SK-N-SH treated with all-trans-retinoic acid at 6 μM for 48 hours (cell line): Measurements from ENCODE around the gene SLC6A20.

Experiments
- ATAC-seq: fragments of 200-7000 bp; cut with Tn5 transposase; 3 replicates; pipeline ENCODE4 v1.9.1; 2020; ENCODE audit warnings: mild to moderate bottlenecking, moderate library complexity
- ARNTL ChIP-seq: fragments of 450-650 bp; formaldehyde crosslinking; IDR thresholded peaks from 2 replicates; pipeline ENCODE4 v1.5.0; 2020; ENCODE audit warnings: low read depth, mild to moderate bottlenecking, moderate library complexity, borderline replicate concordance
- BACH2 ChIP-seq: fragments of 250-450 bp; sonication (Bioruptor Pico); IDR thresholded peaks from 2 replicates; pipeline ENCODE4 v1.9.0; 2021; ENCODE audit warnings: mild to moderate bottlenecking, borderline replicate concordance
- CREB5 ChIP-seq: fragments of 250-450 bp; sonication (Bioruptor Pico); IDR thresholded peaks from 2 replicates; pipeline ENCODE4 v1.5.1; 2020; ENCODE audit warnings: low read depth, mild to moderate bottlenecking, moderate library complexity
- CSDC2 ChIP-seq: fragments of 250-450 bp; sonication (Bioruptor Pico); IDR thresholded peaks from 2 replicates; pipeline ENCODE4 v1.5.0; 2020; ENCODE audit warnings: mild to moderate bottlenecking, moderate library complexity
- ESRRG ChIP-seq: fragments of 250-450 bp; sonication (Bioruptor Pico); IDR thresholded peaks from 2 replicates; pipeline ENCODE4 v1.6.1; 2021; ENCODE audit warnings: mild to moderate bottlenecking
- GLIS3 ChIP-seq: fragments of 250-450 bp; sonication (Bioruptor Pico); IDR thresholded peaks from 2 replicates; pipeline ENCODE4 v1.5.0; 2020; ENCODE audit warnings: mild to moderate bottlenecking, moderate library complexity
- ISL1 ChIP-seq: fragments of 250-450 bp; sonication (Bioruptor Pico); IDR thresholded peaks from 2 replicates; pipeline ENCODE4 v2.1.2; 2022; ENCODE audit warnings: mild to moderate bottlenecking, moderate library complexity
- OSR1 ChIP-seq: fragments of 250-450 bp; sonication (Bioruptor Pico); IDR thresholded peaks from 2 replicates; pipeline ENCODE4 v1.8.0; 2022; ENCODE audit warnings: moderate library complexity, mild to moderate bottlenecking, inconsistent platforms
- RARB ChIP-seq: fragments of 250-450 bp; sonication (Bioruptor Pico); IDR thresholded peaks from 2 replicates; pipeline ENCODE4 v1.8.0; 2021; ENCODE audit warnings: mild to moderate bottlenecking, moderate library complexity
- SNAI2 ChIP-seq: fragments of 250-450 bp; sonication (Bioruptor Pico); IDR thresholded peaks from 2 replicates; pipeline ENCODE4 v1.5.0; 2020; ENCODE audit warnings: mild to moderate bottlenecking, moderate library complexity
- TCF4 ChIP-seq: fragments of 250-450 bp; sonication (Bioruptor Pico); IDR thresholded peaks from 2 replicates; pipeline ENCODE4 v1.8.0; 2021; ENCODE audit warnings: mild to moderate bottlenecking, moderate library complexity, borderline replicate concordance
- TOX ChIP-seq: fragments of 250-450 bp; sonication (Bioruptor Pico); IDR thresholded peaks from 2 replicates; pipeline ENCODE4 v1.8.0; 2021; ENCODE audit warnings: mild to moderate bottlenecking, moderate library complexity, borderline replicate concordance
- TSHZ2 ChIP-seq: fragments of 250-450 bp; sonication (Bioruptor Pico); IDR thresholded peaks from 2 replicates; pipeline ENCODE4 v1.5.0; 2020; ENCODE audit warnings: mild to moderate bottlenecking, moderate library complexity
- ZC3H10 ChIP-seq: fragments of 250-450 bp; sonication (Bioruptor Pico); IDR thresholded peaks from 2 replicates; pipeline ENCODE4 v1.5.1; 2021; ENCODE audit warnings: mild to moderate bottlenecking, moderate library complexity
- ZFP3 ChIP-seq: fragments of 250-450 bp; sonication (Bioruptor Pico); IDR thresholded peaks from 2 replicates; pipeline ENCODE4 v1.5.0; 2020; ENCODE audit warnings: mild to moderate bottlenecking, moderate library complexity
- ZFP30 ChIP-seq: fragments of 450-650 bp; formaldehyde crosslinking; IDR thresholded peaks from 2 replicates; pipeline ENCODE4 v1.5.0; 2022; ENCODE audit warnings: mild to moderate bottlenecking, moderate library complexity
- ZNF565 ChIP-seq: fragments of 450-650 bp; formaldehyde crosslinking; conservative IDR thresholded peaks from 2 replicates; pipeline ENCODE4 v1.5.0; 2020; ENCODE audit warnings: low read depth, mild to moderate bottlenecking, moderate library complexity
- ZNF70 ChIP-seq: fragments of 450-650 bp; formaldehyde crosslinking; IDR thresholded peaks from 2 replicates; pipeline ENCODE4 v1.5.0; 2020; ENCODE audit warnings: mild to moderate bottlenecking, moderate library complexity
- ZNF8 ChIP-seq: fragments of 450-650 bp; formaldehyde crosslinking; IDR thresholded peaks from 2 replicates; pipeline ENCODE4 v1.5.0; 2020; ENCODE audit warnings: mild to moderate bottlenecking, moderate library complexity
- TF ChIP-seq, protein P1 (sequence below): fragments of 250-450 bp; sonication (Bioruptor Pico); IDR thresholded peaks from 2 replicates; pipeline ENCODE4 v1.8.0; 2020; ENCODE audit warnings: mild to moderate bottlenecking, moderate library complexity, borderline replicate concordance
- TF ChIP-seq, protein P2 (sequence below): fragments of 250-450 bp; sonication (Bioruptor Pico); IDR thresholded peaks from 2 replicates; pipeline ENCODE4 v1.8.0; 2021; ENCODE audit warnings: low read depth, mild to moderate bottlenecking, moderate library complexity, borderline replicate concordance
- TF ChIP-seq, protein P3 (sequence below): fragments of 250-450 bp; sonication (Bioruptor Pico); IDR thresholded peaks from 2 replicates; pipeline ENCODE4 v1.5.1; 2021; ENCODE audit warnings: mild to moderate bottlenecking, moderate library complexity

SLC6A20 gene

GRCh38 chr3:45789235-45789812 lies 7.0 kb downstream of the SLC6A20 start:
- no peak for TF ChIP-seq TOX (CRISPR knock-in tag)
- TF ChIP-seq TSHZ2 (CRISPR knock-in tag) = no peak
- no peak for TF ChIP-seq ARNTL (CRISPR knock-in tag)
- TF ChIP-seq, protein P1, sequence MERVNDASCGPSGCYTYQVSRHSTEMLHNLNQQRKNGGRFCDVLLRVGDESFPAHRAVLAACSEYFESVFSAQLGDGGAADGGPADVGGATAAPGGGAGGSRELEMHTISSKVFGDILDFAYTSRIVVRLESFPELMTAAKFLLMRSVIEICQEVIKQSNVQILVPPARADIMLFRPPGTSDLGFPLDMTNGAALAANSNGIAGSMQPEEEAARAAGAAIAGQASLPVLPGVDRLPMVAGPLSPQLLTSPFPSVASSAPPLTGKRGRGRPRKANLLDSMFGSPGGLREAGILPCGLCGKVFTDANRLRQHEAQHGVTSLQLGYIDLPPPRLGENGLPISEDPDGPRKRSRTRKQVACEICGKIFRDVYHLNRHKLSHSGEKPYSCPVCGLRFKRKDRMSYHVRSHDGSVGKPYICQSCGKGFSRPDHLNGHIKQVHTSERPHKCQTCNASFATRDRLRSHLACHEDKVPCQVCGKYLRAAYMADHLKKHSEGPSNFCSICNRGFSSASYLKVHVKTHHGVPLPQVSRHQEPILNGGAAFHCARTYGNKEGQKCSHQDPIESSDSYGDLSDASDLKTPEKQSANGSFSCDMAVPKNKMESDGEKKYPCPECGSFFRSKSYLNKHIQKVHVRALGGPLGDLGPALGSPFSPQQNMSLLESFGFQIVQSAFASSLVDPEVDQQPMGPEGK (CRISPR knock-in tag) = no peak
- TF ChIP-seq ZNF8 = no peak
- no peak for TF ChIP-seq ZC3H10
- TF ChIP-seq, all 23 proteins: peak for 0
- no peak for ATAC-seq

DNA sequence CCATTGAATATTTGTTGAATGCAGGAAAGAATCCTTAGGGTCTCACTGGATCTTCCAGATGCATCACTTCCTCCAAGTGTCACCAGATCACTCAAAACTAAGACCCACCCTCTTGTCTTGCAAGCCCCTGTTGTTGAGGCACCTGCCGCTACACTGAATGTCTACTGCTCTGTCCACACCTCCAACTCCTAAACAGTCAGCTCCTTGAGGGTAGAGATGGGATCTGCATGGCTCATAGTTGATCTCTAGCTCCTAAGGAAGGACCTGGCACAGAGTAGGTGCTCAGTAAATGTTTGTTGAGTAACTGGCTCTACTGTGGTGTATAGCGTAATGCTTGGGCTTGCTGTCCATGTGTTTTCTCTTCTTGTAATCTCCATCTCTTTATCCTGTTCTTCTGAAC lies 8.8 kb downstream of the SLC6A20 start:
- TF ChIP-seq, protein P2, sequence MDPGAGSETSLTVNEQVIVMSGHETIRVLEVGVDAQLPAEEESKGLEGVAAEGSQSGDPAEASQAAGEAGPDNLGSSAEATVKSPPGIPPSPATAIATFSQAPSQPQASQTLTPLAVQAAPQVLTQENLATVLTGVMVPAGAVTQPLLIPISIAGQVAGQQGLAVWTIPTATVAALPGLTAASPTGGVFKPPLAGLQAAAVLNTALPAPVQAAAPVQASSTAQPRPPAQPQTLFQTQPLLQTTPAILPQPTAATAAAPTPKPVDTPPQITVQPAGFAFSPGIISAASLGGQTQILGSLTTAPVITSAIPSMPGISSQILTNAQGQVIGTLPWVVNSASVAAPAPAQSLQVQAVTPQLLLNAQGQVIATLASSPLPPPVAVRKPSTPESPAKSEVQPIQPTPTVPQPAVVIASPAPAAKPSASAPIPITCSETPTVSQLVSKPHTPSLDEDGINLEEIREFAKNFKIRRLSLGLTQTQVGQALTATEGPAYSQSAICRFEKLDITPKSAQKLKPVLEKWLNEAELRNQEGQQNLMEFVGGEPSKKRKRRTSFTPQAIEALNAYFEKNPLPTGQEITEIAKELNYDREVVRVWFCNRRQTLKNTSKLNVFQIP (CRISPR knock-in tag) = no peak
- TF ChIP-seq CSDC2 (CRISPR knock-in tag) (no peak), CREB5 (CRISPR knock-in tag) (no peak), ESRRG (CRISPR knock-in tag) (no peak), ZC3H10 (no peak), TCF4 (CRISPR knock-in tag) (no peak), TOX (CRISPR knock-in tag) (no peak), ZNF70 (CRISPR knock-in tag) (no peak), ZNF565 (CRISPR knock-in tag) (no peak), SNAI2 (CRISPR knock-in tag) (no peak), OSR1 (no peak), ARNTL (CRISPR knock-in tag) (no peak), ZNF8 (no peak), ZFP3 (CRISPR knock-in tag) (no peak), RARB (CRISPR knock-in tag) (no peak)
- no peak for ATAC-seq

DNA sequence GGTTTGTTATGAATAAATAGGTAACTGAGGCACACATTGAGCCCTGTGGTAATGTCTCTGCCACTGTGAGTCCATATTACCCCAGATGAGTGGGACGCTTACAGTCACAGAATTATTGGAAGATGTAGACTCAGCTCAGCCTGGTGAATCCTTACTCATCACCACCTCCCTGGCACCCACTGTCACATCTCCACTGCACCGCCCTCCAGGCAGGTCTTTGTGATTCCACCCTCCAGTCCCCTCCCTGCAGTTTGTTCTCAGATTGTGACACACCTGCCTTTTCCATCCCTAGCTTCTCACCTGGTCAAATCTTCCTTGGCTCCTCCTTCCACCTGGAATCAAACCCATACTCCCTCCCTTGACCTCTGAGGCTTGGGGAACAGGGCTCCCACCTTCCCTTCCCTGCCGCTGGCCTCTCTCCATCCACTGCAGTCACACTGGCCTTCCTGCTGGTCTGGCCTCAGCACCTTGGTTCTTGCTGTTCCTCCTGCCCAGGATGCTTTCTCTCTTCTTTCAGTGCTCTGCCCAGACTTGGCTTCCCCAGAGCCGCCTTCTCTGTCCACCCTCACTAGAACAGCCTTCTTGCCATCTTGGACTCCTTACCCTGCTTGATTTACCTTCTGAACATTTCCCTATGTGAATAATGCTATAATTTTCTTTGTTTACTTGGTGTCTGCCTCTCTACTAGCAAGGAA lies 9.4 kb downstream of the SLC6A20 start:
- no peak for ATAC-seq
- no peak for TF ChIP-seq RARB (CRISPR knock-in tag)
- no peak for TF ChIP-seq TCF4 (CRISPR knock-in tag)
- TF ChIP-seq, protein P3, sequence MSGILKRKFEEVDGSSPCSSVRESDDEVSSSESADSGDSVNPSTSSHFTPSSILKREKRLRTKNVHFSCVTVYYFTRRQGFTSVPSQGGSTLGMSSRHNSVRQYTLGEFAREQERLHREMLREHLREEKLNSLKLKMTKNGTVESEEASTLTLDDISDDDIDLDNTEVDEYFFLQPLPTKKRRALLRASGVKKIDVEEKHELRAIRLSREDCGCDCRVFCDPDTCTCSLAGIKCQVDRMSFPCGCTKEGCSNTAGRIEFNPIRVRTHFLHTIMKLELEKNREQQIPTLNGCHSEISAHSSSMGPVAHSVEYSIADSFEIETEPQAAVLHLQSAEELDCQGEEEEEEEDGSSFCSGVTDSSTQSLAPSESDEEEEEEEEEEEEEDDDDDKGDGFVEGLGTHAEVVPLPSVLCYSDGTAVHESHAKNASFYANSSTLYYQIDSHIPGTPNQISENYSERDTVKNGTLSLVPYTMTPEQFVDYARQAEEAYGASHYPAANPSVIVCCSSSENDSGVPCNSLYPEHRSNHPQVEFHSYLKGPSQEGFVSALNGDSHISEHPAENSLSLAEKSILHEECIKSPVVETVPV = no peak
- no peak for TF ChIP-seq ZC3H10
- TF ChIP-seq ESRRG (CRISPR knock-in tag) = no peak
- TF ChIP-seq ISL1 (CRISPR knock-in tag) = no peak
- TF ChIP-seq BACH2 (CRISPR knock-in tag) = no peak
- no peak for TF ChIP-seq GLIS3 (CRISPR knock-in tag)
- TF ChIP-seq CREB5 (CRISPR knock-in tag) = no peak
- no peak for TF ChIP-seq ZFP3 (CRISPR knock-in tag)
- no peak for TF ChIP-seq OSR1
- no peak for TF ChIP-seq CSDC2 (CRISPR knock-in tag)
- TF ChIP-seq SNAI2 (CRISPR knock-in tag) = no peak
- TF ChIP-seq, protein P2 (CRISPR knock-in tag) = no peak
- TF ChIP-seq ZFP30 = no peak
